ENCODE measurements around the gene SLC25A31. TPM values are rescaled to one million over a fixed set of nuclear protein-coding genes. Genes with fewer than 3 reads are reported as not detected.

The SLC25A31 gene
- total RNA-seq (not detected in 2 replicates), polyA plus RNA-seq (0.21 and 0.23 TPM in 2 replicates)

DNA sequence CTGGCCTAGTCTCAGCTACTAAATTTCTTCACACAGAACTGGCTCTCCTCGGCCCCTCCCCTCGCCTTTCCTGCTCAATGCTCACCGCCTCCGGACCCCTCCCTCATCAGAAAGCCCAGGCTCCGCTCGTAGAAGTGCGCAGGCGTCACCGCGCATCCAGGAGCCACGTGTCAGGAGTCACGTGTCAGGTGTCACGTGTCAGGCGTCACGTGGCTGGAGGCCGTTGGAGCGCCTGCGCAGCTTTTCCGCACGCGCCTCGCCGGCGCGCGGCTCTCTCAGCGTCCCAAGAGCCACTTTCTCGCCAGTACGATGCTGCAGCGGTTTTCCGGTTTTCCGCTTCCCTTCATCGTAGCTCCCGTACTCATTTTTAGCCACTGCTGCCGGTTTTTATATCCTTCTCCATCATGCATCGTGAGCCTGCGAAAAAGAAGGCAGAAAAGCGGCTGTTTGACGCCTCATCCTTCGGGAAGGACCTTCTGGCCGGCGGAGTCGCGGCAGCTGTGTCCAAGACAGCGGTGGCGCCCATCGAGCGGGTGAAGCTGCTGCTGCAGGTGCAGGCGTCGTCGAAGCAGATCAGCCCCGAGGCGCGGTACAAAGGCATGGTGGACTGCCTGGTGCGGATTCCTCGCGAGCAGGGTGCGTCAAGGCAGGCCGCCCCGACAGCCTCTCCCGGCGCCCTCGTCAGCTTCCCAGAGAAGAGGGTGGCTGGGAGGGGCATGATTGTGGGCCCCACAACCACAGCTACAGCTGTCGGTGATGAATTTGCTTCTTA, at the start of gene SLC25A31:
SLC25A31 (plus strand) TSS at position 259 of the 772 bp plus-strand sequence; CDS start at position 405, 146 bp downstream.
- TF ChIP-seq, protein P1, sequence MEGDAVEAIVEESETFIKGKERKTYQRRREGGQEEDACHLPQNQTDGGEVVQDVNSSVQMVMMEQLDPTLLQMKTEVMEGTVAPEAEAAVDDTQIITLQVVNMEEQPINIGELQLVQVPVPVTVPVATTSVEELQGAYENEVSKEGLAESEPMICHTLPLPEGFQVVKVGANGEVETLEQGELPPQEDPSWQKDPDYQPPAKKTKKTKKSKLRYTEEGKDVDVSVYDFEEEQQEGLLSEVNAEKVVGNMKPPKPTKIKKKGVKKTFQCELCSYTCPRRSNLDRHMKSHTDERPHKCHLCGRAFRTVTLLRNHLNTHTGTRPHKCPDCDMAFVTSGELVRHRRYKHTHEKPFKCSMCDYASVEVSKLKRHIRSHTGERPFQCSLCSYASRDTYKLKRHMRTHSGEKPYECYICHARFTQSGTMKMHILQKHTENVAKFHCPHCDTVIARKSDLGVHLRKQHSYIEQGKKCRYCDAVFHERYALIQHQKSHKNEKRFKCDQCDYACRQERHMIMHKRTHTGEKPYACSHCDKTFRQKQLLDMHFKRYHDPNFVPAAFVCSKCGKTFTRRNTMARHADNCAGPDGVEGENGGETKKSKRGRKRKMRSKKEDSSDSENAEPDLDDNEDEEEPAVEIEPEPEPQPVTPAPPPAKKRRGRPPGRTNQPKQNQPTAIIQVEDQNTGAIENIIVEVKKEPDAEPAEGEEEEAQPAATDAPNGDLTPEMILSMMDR (IDR thresholded peaks at IDR 0.05; ENCODE audit: low read depth, low read length): no peak
- Histone ChIP-seq H3K36me3 (no peaks in the 10 kb centered on the region), H3K27ac (no peak within 1 kb of the TSS), H3K9me3 (ENCODE audit: low read depth) (no peaks in the 10 kb centered on the region), H3K4me1 (ENCODE audit: low read depth) (no peaks in the 10 kb centered on the region), H3K4me3 (no peak within 1 kb of the TSS), H3K27me3 (no peaks in the 10 kb centered on the region)
- DNase-seq (ENCODE audit: low read depth in 1 of 2, low spot score in 1 of 2): no peak

DNA sequence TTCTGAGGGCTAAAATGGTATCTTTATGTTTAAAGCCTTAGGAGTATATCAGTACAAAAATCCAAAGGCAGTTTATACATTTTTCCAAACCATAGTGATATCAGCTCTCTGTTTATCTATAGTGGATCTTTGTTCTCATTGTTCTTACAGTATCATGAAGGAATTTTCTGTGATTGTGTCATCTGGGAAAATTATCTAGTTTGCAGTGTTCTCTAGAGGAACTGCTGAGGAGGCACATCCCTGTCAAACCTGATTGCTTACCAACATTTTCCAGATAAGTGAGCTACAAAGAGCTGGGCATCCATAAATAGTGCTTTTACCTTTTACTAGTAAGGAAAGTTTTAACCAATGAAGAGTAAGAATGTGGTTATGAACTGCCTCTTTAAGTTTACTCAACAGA, 44.9 kb upstream of the SLC25A31 start:
- TF ChIP-seq, protein P1 (IDR thresholded peaks at IDR 0.05; ENCODE audit: low read depth, low read length): no peak
- H3K27ac ChIP-seq: no peak overlapping the region

DNA sequence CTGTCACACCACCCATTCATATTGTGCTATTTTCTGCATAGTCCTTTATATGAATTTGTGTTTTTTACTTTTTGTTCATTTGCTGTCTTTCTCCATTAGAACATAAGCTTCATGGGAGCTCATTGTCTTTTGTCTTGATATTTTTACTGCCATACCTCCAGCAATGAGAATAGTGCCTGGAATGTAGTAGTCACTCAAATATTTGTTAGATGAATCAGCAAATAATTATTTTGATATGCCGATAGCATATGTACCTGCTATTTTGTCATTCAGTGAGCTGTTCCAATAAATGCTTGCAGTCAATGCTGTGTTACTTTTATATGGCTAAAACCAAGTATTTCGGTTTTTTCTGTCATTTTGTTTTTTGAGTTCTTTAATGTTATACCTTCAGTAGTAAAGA, 43.5 kb upstream of the SLC25A31 start:
- no peaks in the 10 kb centered on the region for H3K9me3 ChIP-seq (ENCODE audit: low read depth)
- peak in 1 of 2 donors; percentile 2 for DNase-seq (ENCODE audit: low read depth in 1 of 2, low spot score in 1 of 2)
- H3K27ac ChIP-seq: no peak overlapping the region
- peaks cover 3% of the 10 kb centered on the region for H3K36me3 ChIP-seq
- no peaks in the 10 kb centered on the region for H3K27me3 ChIP-seq
- peaks cover 5% of the 10 kb centered on the region for H3K4me1 ChIP-seq (ENCODE audit: low read depth)
- TF ChIP-seq, protein P1 (IDR thresholded peaks at IDR 0.05; ENCODE audit: low read depth, low read length): no peak
- H3K4me3 ChIP-seq: no peak overlapping the region

More for the DNA sequence above, 44.9 kb upstream of the SLC25A31 start:
- Histone ChIP-seq H3K4me3 (no peak overlapping the region), H3K4me1 (ENCODE audit: low read depth) (peaks cover 5% of the 10 kb centered on the region), H3K36me3 (peaks cover 3% of the 10 kb centered on the region), H3K9me3 (ENCODE audit: low read depth) (no peaks in the 10 kb centered on the region), H3K27me3 (no peaks in the 10 kb centered on the region)
- DNase-seq (ENCODE audit: low read depth in 1 of 2, low spot score in 1 of 2): peak in 1 of 2 donors; percentile 19

DNA sequence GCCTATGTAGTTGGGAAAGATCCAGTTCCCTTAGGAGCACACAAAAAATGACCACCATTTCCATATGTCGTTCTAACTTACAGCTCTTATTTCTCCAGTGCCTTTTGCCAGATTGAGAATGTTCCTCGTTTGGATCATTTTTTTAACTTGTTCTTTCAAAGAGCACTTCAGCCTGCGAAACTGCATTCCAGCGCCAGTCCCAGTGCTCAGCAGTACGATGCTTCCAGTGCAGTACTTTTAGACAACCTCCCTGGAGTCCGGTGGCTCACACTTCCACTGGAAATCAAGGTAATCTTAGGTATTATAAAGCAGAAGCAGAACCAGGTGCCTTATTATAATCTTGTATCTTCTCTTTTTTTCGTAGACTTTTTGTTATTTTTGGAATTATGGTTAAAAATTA, 42.6 kb upstream of the SLC25A31 start:
- DNase-seq (ENCODE audit: low read depth in 1 of 2, low spot score in 1 of 2): peak in 1 of 2 donors; percentile 2
- H3K27ac ChIP-seq: no peak overlapping the region

DNA sequence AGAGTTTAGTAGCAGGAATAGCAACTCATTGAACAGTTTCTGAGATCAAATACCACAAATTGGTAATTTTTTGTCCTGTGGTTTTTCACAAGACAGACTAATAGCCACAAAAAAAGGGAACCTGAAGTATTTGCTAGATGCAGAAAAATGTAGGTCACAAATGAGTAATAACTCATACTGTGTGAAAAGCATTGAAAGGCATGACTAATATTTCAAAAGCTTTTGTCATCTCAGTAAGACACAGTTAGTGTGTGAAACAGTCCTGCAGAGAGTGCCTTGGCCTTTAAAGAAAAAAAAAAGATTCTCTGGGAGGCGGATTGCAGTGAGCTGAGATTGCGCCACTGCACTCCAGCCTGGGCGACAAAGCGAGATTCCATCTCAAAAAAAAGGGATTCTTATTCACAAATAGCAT, 31.4 kb upstream of the SLC25A31 start:
- no peak overlapping the region for H3K4me3 ChIP-seq
- DNase-seq (ENCODE audit: low read depth in 1 of 2, low spot score in 1 of 2): peak in 1 of 2 donors; percentile 89
- H3K4me1 ChIP-seq (ENCODE audit: low read depth): no peaks in the 10 kb centered on the region
- no peaks in the 10 kb centered on the region for H3K9me3 ChIP-seq (ENCODE audit: low read depth)
- TF ChIP-seq, protein P1 (IDR thresholded peaks at IDR 0.05; ENCODE audit: low read depth, low read length): no peak
- H3K36me3 ChIP-seq: no peaks in the 10 kb centered on the region
- H3K27me3 ChIP-seq: no peaks in the 10 kb centered on the region
- no peak overlapping the region for H3K27ac ChIP-seq

More for the DNA sequence above, 42.6 kb upstream of the SLC25A31 start:
- TF ChIP-seq, protein P1 (IDR thresholded peaks at IDR 0.05; ENCODE audit: low read depth, low read length): no peak
- Histone ChIP-seq H3K4me1 (ENCODE audit: low read depth) (peaks cover 5% of the 10 kb centered on the region), H3K4me3 (no peak overlapping the region), H3K27me3 (no peaks in the 10 kb centered on the region), H3K9me3 (ENCODE audit: low read depth) (no peaks in the 10 kb centered on the region), H3K36me3 (peaks cover 3% of the 10 kb centered on the region)

All from cardiac muscle cell (in vitro differentiated cells and primary cell).